B cell (primary cell): ENCODE measurements around the gene FOXA3.

Experiments
- CTCF ChIP-seq: fragments of 200-600 bp; IDR thresholded peaks from one replicate; pipeline ENCODE4 v1.8.0; 2022; ENCODE audit warnings: antibody characterized with exemption, mild to moderate bottlenecking
- EZH2 ChIP-seq: IDR thresholded peaks from 2 replicates; pipeline ENCODE4 v1.6.1; 2012; ENCODE audit warnings: borderline replicate concordance, low read depth, mild to moderate bottlenecking, moderate library complexity, low read length; ENCODE audit not compliant: insufficient read depth, poor library complexity, severe bottlenecking

DNA sequence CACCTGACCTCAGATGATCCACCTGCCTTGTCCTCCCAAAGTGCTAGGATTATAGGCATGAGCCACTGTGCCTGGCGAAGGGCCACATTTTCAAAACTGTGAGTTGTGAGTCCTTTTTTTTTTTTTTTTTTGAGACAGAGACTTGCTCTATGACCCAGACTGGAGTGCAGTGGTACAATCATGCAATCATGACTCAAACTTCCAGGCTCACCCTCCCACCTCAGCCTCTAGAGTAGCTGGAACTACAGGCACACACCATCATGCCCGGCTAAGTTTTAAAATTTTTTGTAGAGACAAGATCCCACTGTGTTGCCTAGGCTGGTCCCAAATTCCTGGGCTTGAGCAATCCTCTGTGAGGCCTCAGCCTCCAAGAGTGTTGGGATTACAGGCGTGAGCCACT, 42.1 kb downstream of the FOXA3 start:
- TF ChIP-seq CTCF: no peak
- TF ChIP-seq EZH2: no peak
